ENCODE data around the gene VAMP1.

- no peak for TF ChIP-seq POLR2AphosphoS5 (IDR thresholded peaks at IDR 0.05; ENCODE audit: low read depth, low read length)
- TF ChIP-seq SIN3A (IDR thresholded peaks at IDR 0.05; ENCODE audit: borderline replicate concordance, insufficient read depth, low read length): no peak
- TF ChIP-seq TAF1 (IDR thresholded peaks at IDR 0.05; ENCODE audit: borderline replicate concordance, insufficient read depth, low read length): no peak
Observed at GRCh38 chr12:6462234-6462995, 8.1 kb downstream of the VAMP1 start.
